Measurements from ENCODE around the gene TRIM7.

DNA sequence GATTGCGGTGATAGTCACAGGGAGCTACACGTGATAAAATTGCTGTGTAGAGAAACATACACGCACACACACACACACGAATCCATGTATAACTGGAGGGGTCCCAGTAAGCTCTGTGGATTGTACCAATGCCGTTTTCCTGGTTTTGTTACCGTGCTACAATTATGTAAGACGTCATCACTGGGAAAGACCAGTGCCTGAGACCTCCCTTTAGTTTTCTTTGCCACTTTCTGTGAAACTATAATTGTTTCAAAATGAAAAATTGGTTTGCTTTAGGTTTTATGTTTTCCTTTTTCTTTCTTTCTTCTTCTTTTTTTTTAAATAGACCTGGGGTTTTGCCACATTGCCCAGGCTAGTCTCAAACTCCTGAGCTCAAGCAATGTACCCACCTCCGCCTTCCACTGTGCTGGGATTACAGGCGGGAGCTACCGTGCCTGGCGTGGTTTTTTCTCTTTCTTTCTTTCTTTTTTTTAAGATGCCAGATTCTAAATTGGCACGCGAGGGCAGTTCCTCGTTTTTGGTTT, 36.3 kb downstream of the TRIM7 start:
- no peak for TF ChIP-seq POLR2A (IDR thresholded peaks at IDR 0.05; ENCODE audit: low read depth, low read length)
- no peak for TF ChIP-seq TAF1 (IDR thresholded peaks at IDR 0.05; ENCODE audit: borderline replicate concordance, low read depth, low read length)
